Measurements from ENCODE around the gene MSI1.

The MSI1 gene

GRCh38 chr12:120368789-120369602 lies at the start of gene MSI1:
Gene MSI1 (minus strand): TSS chr12:120369164. CDS start chr12:120369091, 73 bp downstream.
- peak in 2 of 3 experiments; percentile 57 to 65 for DNase-seq

- no peak for DNase-seq
Measured at GRCh38 chr12:120417917-120418580, 49.1 kb upstream of the MSI1 start.

- no peak for DNase-seq
Measured at GRCh38 chr12:120416490-120417216, 47.7 kb upstream of the MSI1 start.

DNA sequence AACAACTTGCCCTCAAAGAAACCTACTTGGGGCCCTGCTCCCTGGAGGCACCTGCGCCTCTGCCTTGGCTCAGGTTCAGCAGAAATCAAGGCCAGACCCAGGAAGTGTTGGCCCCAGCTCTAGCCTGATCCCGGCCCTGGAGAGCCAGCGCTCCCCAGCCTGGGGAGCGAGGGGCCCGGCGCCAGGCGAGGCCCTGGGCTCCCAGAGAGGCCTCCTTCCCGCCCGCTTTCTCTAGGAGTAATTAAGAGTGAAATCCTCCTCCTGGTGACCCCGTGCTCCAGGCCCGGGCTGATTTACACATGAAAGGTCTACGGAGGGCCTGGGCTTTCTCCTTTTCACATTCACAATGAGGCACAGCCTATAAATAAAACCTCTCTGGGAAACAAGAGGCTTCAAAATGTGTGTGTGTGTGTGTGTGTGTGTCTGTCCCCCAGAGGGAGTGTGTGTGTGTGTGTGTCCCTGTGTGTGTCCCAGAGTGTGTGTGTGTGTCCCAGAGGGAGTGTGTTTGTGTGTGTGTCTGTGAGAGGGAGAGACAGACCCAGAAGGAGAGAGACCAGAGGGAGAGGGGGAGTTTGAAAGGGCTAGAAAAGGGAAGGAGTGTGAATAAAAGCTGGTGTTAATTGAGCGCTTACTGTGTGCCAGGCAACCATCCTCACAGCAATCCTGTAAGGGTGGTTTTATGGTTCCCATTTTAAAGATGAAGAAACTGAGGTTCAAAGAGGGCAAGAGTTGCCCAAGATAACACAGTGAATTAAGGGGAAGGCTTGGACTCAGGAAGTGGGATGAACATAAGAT lies 45.1 kb upstream of the MSI1 start:
- no peak for DNase-seq

- no peak for DNase-seq
Measured at GRCh38 chr12:120412421-120412820, 43.5 kb upstream of the MSI1 start.

DNA sequence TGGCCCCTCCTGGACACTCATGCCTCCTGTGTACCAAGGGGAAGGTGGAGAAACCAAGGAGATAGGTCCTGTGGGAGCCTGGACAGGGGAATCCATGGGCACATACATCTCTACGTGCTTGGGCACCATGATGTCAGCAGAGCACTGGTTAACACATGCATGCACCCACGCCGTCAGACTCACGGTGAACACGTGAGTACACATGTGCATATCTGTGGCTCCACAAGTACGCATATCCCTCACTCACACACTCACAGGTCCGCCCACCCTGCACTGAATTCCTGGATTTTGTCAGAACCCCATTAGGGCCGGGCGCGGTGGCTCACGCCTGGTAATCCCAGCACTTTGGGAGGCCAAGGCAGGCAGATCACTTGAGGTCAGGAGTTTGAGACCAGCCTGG lies 39.8 kb upstream of the MSI1 start:
- no peak for DNase-seq

DNA sequence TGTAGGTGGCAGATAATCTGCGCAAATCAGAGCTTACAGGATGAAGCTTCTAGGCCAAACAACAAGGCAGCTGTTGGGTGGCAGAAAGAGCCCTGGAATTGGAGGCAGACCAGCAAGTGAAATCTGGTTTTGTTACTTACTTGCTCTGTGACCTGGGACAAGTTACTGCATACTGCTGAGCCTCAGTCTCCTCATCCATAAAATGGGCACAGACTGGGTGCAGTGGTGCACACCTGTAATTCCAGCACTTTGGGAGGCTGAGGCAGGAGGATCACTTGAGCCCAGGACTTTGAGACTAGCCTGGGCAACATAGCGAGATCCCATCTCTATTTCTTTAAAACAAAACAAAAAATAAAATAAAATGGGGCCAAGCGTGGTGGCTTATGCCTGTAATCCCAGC lies 37.6 kb upstream of the MSI1 start:
- no peak for DNase-seq

DNA sequence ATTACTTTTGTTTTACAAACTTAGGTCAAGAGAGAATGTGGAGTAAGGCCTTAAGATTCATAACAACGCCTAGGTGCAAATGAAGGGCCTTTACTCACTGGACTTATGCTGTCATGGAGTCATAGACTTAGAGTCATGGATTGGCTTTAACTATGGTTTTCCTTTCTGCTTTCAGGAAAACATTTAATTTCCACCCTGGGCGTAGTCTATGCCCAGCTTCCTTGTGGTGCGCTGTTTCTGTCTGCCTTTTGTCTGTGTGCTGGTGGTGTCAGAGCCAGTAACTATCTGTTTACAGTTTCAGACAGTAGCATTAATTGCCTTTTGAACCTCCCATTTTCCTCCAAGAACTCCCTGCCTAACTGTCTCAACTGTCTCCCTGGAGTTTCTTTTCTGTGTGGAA lies 37.1 kb upstream of the MSI1 start:
- no peak for DNase-seq

GRCh38 chr12:120404271-120404670 lies 35.3 kb upstream of the MSI1 start:
- DNase-seq, result no peak

DNA sequence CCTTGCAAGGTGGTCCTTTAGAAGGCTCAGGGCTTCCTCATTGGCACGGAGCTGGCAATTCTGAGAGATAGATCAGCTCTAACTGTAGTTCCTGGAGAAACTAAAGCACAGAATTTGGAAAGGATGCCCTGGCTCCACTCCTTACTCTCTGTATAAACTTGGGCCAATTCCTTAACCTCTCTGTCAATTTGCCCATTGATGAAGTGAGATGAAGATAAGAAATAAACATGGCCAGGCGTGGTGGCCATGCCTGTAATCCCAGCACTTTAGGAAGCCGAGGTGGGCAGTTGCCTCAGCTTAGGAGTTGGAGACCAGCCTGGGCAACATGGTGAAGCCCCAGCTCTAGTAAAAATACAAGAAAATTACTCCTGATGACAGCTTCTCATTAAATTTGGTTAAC lies 34.9 kb upstream of the MSI1 start:
- DNase-seq, result no peak

- no peak for DNase-seq
Measured at GRCh38 chr12:120402217-120402616, 33.3 kb upstream of the MSI1 start.

DNA sequence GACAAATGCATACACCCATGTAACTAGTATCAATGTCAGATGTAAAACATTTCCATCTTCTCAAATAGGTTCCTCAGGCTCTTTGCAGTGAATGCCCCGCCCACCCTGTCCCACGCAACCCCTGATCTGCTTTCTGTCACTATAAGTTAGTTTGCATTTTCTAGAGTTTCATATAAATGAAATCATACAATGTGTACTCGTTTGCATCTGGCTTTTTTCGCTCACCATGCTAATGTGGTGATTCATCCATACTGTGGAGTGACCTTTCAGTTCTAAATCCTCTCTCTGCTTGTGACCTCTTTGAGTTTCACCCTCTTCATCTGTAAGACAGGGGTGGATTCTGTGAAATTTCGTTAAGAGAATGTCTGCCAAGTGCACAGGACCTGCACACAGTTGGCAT lies 30.6 kb upstream of the MSI1 start:
- no peak for DNase-seq

- no peak for DNase-seq
Measured at GRCh38 chr12:120397824-120398540, 29.0 kb upstream of the MSI1 start.

DNA sequence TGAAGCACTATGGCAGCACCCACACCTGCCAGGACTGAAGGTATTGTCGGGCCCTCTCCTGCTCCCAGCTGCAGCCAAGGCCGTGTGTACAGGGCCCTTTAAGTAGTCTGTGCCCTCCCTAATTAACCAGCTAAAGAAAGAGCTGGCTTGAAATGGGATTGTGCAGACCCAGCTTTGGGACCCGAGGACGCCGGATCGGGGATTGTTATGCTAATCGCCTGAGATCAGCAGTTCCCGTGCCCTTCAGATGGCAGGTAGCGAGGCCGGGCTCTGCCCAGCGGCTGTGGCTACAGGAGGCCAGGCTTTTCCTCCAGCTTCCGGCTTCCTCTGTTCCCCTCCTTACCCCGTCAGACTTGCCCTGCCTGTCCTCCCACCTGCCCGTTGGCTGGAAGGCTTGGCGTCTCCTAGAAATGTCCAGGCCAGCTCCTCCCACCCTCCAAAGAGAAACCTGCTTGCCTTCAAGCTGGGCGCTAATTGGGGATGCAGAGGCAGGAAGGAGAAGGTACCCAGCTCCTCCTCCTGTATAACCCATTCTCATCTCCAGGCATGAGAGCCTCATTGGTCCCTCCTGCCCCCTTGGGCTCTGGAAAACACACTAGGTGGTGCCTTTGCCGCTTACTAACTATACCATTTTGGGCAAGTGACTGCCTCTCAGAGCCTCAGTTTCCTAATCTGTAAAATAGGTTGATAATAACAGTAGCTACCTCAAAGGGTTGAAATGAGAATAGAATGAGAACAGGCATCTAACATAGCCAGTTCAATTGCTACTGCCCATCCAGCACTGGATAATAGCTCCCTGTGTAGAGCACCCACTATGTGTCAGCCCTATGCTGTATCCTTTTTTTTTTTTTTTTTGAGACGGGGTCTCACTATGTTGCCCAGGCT lies 25.8 kb upstream of the MSI1 start:
- DNase-seq, result peak; percentile 44 to 86 (median 75)

- DNase-seq, result no peak
Measured at GRCh38 chr12:120390540-120391120, 21.7 kb upstream of the MSI1 start.

GRCh38 chr12:120388691-120389481 lies 19.9 kb upstream of the MSI1 start:
- peak; percentile 54 to 86 (median 63) for DNase-seq

DNA sequence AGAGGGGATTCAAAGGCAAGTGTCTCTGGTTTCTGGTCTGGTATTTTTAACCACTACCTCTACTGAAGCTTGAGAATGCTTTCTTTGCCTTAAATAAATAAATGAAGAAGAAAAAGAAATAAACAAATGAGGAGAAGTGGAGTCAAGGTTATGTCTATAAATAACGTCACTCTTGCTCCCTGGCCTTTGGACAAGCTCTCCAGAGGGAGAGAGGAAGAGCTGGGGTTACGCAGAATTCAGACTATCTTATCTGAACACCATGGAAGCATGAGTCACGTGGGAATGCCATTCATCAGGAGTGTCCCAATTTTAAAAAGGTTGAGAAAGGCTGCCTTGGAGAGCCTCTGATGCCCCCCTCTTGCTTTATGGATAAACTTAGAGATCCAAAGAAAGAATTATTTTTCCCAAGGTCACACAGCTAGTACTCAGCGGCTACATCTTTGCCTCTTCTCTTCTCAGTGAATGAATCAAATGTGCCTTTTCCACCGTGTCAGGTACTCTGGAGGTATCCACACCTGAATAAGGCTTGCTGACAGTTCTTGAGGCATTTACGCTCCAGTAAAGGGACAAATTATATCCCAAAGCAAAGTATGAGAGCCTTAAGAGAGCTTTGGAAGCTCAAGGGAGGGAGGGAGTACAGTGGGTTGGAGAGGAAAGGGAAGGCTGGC lies 12.9 kb upstream of the MSI1 start:
- no peak for DNase-seq

DNA sequence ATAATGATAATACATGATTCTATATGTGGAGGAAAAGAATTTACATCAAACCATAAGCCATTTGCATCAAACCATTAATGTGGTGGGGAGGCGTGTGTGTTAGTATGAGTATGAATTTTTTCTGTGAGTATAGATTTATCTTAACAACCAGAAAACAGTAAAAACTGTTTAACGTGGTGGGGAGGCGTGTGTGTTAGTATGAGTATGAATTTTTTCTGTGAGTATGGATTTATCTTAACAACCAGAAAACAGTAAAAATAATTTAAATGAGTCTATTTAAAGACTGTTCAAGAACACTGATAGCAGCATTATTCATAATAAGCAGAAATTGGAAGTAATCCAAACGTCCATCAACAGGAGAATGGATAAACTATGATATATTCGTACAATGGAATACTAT lies 9.1 kb upstream of the MSI1 start:
- DNase-seq, result no peak

DNA sequence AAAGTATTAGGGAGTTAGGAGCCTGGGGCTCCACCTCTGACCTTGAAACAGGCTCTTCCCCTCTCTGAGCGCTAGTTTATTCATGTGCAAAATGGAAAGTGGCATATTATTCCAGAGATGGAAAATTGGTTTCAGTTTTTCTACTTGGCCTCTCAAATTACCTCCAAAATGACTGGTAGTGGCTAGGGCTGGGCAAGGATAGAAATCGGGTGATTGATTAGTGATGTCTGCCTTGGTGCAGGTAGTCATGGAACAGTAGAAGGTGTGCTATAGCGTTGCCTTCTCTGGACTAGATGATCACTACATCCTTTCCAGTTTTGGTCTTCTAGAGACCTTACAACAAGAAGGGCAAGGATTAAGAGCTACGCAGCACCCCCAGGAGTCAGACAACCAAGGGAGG lies 8.6 kb upstream of the MSI1 start:
- no peak for DNase-seq

Data from NCI-H1417 (cell line).